CD4-positive, alpha-beta T cell treated with Interleukin-21 for 1 hour (primary cell): ENCODE data around the gene CCDC157.

ENCODE experiments used
- DNase-seq: peaks from one replicate; pipeline ENCODE4 v3.0.0-alpha.2; 2020

CCDC157 gene

DNA sequence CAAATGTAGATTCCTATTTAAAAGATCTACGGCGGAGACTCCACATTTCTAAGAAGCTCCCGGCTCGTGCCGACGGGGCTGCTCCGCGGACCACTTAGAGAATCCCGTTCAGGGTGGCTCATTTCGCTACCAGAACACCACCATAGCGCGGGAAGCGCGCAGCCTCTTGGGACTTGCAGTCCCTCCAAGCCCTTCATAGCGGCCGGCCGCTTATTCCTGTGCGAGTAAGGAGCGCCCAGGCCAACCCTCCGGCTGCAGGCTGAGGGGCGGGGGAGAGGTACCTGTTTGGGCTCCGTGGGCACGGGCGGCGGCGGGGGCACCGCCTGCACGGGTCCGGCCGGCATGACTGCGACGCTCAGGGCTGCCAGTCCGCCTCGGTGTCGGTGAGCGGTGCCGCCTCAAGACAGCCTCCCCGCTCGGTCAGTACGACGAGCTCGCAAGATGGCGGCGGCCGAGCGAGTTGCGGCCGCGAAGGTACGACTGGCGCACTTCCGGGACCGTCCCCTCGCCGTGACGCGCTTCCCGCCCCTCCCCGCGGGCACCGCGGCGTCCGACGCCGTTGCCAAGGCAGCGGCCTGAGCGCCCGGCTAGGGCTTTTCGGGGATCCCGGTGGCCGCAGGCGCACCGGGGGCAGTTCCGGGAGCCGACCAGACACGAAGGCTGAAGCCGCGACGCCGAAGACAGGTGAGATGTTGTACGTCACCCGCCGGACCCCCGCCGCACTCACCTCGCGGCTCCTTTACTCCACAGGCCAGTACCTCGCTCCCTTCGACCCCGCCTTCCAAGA, at the start of gene CCDC157, which contains the start of gene SF3A1:
Gene CCDC157 (plus strand): TSS at position 559 of the 787 bp plus-strand sequence. CDS start 8,994 bp downstream, outside the sequence.
Gene SF3A1 (minus strand): TSS at position 446 of the 787 bp plus-strand sequence. CDS start 102 bp downstream, at position 344.
- peak; percentile 87 for DNase-seq

DNA sequence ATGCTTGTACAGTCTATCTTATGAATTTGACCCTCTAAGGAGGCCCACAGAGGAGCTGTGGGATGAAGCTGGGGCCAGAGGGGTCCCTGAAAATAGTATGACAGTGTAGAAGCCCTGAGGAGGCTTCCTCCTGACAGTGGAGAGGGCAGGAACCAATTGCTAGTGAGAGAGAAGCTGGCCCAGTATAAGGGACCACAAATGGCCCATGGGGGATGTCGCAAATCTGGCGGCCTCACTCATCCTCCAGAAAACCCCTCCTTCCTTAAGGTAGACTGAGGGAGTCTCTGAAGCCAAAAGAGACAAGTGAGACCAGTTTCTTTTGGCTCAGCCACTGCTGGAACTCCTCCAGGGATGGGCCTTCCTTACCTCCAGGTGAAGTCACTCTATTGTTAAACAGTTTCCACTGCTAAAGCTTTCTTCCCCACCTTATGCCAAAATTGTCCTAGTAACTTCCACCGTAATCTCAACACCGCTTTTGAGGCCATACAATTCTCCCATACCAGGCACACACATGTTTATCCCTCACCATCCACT, 49.7 kb upstream of the CCDC157 start:
- DNase-seq, result peak; percentile 41

DNA sequence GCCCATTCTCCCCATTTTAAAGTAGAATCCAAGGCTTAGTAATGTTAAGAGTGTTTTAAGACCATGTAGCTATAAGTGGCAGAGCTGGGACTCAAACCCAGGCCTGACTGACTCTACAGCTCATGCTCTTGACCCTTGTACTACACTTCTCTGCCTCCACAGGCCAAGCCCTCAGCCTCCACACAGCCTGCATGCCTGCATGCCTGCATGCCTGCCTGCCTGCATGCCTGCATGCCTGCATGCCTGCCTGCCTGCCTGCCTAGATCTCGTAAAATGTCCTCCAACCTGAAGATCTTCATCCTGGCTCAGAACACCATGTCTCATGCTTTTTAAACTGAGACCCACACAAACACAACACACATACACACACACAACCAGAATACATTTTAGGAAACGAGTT, 48.7 kb upstream of the CCDC157 start:
- DNase-seq, result no peak

DNA sequence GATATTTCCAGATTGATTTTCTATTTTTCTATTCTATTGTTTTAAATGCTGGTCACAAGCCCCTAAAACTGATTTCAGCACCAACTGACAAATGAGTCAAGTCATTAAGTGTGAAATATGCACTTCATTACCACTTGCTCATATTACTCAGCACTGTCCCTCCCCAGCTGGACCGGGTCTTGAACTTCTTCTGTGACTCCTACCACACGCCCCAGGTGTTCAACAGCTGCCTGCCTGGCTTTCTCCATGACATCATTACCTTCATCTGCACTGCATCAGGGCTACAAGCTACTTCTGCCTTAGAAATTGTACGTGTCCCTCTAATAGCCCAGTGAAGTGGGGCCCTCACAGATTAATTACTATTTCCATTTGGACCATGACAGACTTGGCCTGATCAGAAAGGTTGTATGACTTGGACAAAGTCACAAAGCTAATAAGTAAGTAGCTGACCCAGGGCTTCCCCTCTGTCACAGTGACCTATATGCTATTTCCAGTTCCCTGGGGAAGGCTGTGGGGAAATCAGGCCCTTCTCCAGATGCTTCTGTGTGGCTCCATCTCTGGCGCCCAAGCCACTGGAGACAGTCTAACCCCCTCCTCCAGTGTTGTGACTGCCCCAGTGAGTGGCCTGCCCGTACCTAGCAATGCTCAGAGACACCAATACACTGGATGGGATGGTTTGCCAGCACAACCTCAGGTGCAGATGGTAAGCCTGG, 48.1 kb upstream of the CCDC157 start:
- DNase-seq, result no peak

DNA sequence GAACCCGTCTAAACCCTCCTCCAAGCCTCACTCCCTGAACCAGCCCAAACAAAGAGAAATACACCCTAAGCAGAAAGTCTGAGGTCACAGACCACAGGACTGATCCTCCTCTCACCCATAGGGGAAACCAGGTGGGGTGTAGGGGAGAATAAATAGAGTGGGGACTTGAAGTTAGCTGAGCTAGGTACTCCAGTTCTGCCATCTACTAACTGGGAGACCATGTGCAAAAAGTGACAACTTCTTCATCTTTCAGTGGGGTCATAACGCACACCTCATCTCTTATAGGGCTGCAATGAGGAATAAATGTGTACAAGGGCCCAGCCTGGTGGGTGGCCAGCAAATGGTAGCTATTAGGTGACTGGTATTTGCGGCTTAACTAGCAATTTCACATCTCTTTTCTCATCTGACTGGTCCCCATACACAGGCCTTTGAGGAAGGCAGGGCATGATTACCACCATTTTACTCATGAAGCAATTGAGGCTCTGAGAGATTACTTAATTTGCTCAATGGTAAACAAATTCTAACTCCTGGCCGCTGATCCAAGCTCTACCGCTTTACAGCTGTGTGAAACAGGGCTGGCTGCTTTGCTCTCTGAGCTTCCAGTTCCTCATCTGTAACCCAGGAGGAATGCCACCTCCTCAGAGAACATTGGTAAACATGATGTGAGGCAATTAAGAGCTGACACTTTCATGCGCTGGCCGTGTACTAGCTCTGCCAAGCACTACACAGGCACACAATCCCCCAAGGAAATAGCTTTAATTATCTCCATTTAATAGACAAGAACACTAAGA, 46.7 kb upstream of the CCDC157 start:
- DNase-seq, result peak; percentile 61

DNA sequence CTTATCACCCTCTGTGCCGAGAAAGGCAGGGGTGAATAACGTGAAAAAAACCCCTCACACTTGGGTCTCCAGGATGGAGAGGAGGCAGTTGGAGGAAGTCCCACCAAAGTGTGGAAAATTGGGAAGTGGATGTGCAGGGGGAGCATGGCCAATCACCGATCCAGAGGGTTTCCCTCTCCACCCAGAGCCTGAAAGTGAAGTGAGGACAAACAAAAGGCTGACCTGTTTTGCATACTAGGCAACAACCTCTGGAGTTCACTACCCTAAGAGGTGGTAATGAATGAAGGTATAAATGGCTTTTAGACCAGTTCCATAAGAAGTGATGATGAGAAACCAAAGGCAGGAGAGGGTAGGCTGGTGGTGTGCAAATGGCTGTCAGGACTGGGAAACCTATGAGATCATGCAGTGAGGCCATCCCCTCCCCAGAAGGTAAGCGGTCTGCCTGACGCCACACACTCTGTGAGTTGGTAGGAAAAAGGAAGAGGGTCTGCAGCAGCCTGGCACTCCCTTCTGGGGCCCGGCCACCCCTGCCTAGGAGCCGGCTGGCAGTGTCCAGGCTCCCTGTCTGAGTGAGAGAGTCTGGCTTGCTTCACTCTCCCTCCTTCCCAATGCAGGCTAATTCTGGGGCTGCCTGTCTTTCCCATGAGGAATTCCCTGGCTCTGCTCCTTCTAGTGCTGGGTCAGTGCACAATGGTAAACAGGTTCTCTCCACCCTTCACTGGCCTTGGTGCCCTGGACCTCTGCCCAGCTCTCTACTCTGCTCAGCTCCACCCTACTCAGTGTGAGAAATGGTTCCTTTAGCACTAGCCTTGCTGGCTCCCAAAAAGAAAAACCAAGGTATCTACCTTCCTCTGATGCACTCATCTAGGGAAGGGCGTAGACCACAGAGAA, 45.7 kb upstream of the CCDC157 start:
- DNase-seq, result no peak

DNA sequence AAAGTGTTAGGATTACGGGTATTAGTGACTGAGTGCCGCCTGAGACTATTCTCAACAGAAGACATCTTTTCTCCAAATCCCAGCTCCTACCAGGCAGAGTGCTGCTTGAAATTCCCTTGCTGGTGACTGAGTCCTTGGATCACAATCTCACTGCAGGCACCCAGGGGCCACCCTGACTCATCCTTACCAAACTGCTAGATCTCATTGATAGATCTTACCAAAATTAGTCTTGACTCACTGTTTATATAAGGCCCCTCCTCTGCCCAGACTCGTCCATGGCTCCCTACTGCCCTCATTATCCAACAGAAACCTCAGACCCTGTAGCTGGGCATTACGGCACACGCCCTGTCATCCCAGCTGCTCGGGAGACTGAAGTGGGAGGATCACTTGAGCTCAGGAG, 44.8 kb upstream of the CCDC157 start:
- DNase-seq, result no peak

DNA sequence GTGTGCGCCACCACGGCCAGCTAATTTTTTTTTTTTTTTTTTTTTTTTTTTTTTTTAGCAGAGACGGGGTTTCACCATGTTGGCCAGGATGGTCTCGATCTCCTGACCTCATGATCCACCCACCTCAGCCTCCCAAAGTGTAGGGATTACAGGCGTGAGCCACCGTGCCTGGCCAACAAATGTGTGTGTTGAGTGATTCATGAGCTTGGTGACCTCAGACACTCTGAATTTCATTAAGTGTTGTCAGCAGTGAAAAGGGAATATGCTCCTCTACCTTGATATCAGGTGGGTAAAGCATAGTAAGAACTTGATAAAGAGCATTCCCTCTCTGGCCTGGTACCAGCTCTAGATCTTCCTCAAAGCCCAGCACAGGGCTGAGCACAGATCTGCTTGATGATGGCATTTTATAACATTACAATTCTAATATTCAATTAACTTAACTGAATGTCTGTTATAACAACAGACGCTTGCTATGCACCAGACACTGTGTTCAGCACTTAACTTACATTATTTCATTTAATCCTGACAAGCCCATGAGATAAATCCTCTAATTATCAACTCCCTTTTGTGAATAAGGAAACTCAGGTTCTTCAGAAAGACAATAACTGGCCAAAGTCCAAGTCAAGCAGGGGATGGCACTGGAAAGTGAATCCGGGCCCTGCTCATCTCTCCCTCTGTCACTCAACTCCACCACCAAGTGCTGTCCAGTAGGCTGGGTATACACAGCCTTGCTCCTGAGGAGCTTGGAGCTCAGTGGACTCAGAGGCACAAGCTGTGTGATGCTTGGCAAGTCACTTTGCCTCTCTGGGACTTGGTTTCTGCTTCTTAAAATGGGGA, 43.1 kb upstream of the CCDC157 start:
- no peak for DNase-seq

DNA sequence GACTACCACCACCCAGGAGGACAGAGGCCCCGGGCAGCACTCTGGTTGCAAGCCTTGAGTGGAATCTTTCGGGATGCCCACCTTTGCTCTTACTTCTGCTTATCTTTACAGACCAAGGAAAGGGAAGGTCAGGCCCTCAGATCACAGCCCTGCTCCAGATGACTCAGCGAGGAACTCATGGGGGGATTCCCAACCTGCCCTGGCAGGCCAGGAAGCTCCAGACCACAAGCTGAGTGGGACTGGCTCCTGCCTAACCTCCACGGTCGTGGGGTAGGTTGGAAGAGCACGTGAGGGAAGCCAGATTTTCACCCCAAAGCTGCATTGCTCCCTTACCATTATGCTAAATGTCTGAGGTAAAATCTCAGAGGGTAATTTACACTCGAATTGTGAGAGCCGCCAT, 41.9 kb upstream of the CCDC157 start:
- peak; percentile 49 for DNase-seq

DNA sequence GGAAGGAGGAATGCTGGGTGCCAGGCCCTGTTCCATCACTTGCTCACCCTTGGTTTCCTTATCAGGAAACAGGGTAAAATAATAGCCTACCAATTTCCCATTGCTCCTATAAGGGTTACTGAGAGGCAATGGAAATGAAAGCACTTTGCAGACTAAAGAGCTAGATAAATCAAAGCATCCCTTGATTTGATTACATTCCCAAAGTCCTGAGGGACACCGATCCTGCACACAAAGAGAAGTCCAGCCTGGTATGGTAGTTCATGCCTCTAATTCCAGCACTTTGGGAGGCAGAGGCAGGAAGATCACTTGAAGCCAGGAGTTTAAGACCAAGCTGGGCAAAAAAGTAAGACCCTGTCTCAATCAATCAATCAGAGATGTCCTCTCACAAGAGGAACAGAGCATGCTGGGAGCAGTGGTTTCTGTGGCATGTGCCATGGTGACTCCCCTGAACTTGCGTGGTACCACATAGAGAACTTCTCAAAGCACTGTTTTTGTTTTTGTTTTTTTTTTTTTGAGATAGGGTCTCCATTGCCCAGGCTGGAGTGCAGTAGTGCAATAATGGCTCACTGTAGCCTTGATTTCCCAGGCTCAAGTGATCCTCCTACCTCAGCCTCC, 40.7 kb upstream of the CCDC157 start:
- no peak for DNase-seq

DNA sequence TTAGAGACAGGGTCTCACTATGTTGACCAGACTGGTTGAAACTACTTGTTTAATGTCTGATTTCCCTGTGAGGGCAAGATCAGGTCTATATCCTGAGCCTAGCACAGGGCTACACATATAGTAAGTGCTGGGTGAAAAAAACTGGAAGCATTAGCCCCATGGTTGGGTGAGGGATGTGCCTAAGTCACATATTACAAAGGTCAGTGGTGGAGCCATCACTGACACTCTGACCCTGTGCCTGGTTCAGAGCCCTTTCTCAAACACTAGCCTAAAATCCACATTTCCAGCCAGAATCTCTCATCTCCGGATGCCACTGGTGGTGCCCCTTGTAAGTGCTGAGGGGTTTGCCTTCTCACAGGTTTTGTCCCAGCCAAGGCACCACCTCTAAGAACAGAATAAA, 39.0 kb upstream of the CCDC157 start:
- DNase-seq, result no peak

DNA sequence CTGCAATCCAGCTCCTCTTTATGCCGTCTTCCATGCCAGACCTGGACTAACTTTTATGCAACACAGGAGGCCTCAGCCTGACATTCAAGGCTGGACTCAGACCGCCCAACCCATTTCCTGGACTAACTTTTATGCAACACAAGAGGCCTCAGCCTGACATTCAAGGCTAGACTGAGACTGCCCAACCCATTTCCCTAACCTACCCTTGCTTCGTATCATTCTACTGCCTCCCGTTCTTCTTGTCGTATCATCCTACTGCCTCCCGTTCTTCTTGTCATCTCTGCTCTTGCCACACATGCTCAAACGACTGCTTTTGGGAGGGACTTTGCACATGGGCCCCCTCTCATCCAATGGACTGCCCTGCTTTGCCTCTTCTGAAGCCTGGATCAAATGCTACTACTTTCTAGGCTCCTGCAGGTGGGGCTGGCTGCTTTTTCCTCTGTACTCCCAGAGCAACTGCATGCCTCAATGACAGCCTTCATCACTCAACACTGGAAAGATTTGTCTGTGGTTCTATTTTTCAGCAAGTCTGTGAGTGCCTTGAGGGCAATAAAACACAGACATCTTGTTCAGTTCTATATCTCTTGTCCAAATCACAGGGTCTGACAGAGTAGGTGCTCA, 37.9 kb upstream of the CCDC157 start:
- no peak for DNase-seq

DNA sequence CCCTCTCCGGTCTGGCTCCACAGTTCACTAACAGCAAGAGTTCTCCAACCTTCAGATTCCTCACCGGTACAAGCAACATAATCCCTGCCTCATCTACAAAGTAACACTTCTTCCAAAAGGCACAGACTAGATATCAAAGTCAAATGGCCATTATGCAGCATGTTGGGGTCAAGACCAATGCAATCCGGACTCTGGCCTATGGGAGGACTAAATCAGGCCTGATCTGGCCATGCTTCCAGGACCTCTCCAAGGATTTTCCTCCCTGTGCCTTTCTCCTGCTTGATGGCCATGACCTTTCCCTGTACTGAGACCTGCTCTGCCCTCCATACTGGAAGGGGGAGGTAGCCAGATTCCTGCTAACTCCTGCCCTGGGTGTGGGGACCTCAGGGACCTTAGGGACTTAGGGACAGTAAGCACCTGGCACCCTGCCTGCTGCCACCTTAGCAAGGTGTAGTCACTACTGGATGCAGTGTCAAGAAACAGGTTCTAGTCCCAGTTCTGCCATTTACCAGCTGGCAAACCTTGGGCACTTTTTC, 36.7 kb upstream of the CCDC157 start:
- no peak for DNase-seq

DNA sequence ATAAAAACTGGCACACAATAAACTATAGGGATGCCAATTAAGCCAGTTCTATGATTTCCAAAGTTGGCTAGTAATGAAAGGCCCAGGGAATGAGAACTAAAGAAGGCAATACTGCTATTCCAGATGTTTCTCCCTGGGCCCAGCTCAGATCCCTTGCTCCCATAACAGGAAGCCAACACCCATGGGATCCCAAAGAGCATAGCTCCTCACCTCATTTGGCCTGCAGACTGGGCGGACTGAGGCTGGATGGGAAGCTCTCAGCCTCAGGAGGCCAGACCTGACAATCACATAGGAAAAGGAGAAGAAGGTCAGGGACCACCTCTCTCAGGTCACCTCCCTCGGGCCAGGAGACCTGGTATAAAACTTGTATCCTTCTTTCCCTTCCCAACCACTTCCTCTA, 35.3 kb upstream of the CCDC157 start:
- no peak for DNase-seq

DNA sequence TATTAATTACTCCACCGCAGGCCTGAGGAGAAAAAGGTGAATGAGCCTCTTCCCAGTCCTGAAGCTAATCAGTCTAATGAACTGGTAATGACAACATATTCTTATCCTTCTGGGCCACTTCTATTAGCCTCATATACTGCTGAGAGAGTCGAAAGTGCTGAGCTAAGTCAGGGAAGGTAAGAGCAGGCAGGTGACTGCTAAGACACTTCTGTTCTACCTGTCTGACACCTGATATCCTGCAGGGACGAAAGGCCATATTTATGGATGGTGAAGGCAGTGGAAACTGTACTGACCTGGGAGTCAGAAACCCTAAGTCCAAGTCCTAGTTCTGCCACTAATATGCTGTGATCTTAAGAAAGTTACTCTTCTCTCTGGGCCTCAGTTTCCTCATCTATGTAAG, 33.6 kb upstream of the CCDC157 start:
- no peak for DNase-seq

DNA sequence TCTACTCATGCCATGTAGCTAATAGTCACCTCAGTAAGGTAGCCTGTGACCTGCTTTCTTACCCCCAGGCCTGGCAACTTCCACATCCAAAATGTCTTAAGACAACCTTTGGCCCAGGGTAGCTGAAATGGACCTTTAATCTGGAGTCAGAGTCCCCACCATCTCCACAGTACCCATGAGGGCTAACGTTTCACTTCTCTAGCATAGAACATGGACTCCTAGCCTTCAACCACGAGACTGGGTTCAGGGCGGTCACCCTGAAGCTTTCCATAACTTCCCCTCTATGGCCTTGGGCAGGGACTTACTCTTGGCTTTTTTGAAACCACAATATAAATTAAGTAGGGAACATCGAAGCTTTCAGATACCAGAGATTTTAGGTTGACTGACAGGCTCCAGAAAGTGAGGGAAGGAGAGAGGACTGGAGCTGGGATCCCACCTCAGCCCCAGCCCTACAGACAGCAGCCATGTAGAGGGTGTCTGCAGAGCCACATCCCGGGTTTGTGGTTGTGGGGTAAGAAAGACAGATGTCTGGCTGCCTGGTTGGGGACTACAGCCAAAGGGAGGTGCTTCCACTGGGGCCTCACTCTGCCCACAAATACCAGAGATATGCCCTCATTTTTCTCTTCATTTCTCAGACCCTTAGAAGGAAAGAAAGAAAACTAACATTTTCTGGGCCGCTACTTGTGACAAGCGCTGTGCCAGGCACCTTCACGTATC, 32.6 kb upstream of the CCDC157 start:
- peak; percentile 53 for DNase-seq

DNA sequence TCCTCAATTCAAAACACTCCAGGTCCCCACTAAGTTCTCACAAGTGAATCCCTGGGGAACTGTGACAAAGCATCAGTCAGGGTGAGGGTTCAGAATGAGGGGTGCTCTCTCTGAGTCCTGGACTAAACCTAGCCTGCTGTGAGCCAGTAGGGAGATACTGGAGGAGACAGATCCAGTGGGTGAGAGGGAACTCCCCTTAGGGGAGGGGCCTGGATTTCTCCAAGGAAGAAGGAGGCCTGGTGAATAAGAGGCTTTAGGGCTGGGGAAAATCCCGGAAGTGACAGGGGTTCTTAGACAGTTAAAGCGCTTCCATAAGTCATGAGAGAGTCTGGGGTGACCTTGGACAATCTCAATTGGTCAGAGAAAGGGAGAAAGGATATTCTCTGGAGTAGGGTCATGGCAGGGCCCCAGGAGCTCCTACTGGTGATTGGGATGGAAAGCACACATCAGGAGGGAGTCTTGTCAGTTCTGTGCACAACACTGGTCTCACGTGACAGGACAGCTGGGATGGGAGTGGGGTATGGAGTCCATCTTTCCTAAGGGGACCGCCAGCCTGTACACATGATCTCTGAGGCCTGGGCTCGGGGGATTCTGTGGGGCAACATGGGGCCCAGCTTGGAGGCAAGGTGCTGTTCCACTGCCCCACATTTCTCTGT, 31.6 kb upstream of the CCDC157 start:
- no peak for DNase-seq

DNA sequence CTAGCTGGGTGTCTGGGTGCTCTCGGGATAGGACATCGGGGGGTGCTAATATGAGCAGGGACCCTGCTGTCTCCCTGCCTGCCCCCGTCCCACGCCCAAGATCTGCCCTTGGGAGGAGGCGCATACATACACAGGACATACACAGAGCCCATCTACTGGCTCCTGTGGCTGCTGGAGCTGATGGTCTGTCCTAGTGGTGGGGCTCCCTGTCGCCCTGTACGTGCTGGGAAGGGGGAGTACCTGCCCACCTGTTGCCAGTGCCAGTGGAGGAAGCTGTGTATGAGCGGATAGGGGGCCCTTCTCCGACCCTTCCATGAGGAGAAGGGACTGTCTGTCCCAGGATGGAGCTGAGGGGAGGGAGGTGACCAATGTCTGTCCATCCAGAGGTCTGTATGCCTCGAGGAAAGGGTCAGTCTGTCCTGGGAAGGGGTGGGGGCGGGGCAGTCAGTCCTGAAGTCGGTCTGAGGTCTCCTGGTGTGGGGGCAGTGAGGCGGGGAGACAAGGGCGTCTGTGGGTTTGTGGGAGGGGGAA, 31.0 kb upstream of the CCDC157 start:
- DNase-seq, result no peak
